Stimulated activated effector memory CD8-positive, alpha-beta T cell treated with anti-CD3 and anti-CD28 coated beads, Interleukin-12 subunit alpha, Interleukin-12 subunit beta, amount 100 ng/mL, for 72 hours (primary cell): ENCODE measurements around the gene ABLIM2.

Experiments
- ATAC-seq: fragments of 150-1000 bp; cut with Tn5 transposase; 2 replicates; pipeline ENCODE4 v1.10.0; 2021
- DNase-seq, 2 donors: peaks; one replicate each; pipeline ENCODE4 v3.0.0; 2021 to 2022; ENCODE audit warnings: low spot score in 2 of 2
- H3K27ac Mint-ChIP-seq: one replicate; pipeline ENCODE4 v1.8.0; 2022; ENCODE audit warnings: mild to moderate bottlenecking, mixed read lengths
- H3K36me3 Mint-ChIP-seq: one replicate; pipeline ENCODE4 v1.8.0; 2022; ENCODE audit warnings: mild to moderate bottlenecking, mixed read lengths
- H3K4me1 Mint-ChIP-seq: one replicate; pipeline ENCODE4 v1.8.0; 2022; ENCODE audit warnings: mixed read lengths
- H3K4me3 Mint-ChIP-seq: one replicate; pipeline ENCODE4 v1.8.0; 2022; ENCODE audit warnings: mild to moderate bottlenecking, mixed read lengths
- H3K9me3 Mint-ChIP-seq: one replicate; pipeline ENCODE4 v1.8.0; 2022; ENCODE audit warnings: mixed read lengths

The ABLIM2 gene

GRCh38 chr4:8035371-8035780 lies 123.2 kb downstream of the ABLIM2 start:
- Mint-ChIP-seq H3K4me3 (no peak overlapping the region), H3K27ac (peak overlapping the region; percentile 4), H3K36me3 (no peaks in the 10 kb centered on the region), H3K4me1 (peaks cover 23% of the 10 kb centered on the region), H3K9me3 (no peaks in the 10 kb centered on the region)
- DNase-seq (no peak), ATAC-seq (peak; percentile 25)

DNA sequence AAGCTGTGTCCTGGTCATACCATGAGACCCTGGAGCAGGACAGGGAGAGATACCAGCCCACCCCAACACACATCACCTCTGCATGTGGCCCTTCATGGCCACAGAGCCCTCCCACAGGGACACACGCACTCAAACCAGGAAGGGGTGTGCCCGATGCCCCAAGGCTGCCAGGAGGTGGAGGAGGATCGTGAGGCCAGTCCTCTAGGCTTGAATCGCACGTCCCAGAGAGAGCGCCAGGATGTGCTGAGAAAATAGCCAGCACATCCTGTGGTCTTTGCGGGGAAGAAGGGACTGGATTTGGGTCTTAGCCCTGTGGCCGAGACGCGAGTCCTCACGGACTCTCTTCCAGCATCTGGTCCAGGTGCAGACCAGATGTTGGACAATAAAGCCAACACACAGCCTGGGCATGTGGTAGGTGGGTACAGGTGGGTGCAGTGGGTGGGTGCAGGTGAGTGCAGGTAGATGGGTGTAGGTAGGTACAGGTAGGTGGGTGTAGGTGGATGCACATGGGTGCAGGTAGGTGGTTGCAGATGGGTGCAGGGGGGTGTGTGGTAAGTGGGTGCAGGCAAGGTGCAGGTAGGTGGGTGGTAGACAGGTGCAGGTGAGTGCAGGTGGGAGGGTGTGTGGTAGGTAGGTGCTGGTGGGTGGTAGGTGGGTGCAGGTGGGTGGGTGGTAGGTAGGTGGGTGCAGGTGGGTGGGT lies 124.6 kb downstream of the ABLIM2 start:
- ATAC-seq (no peak), DNase-seq (no peak)
- Mint-ChIP-seq H3K9me3 (no peaks in the 10 kb centered on the region), H3K4me3 (no peak overlapping the region), H3K4me1 (peaks cover 23% of the 10 kb centered on the region), H3K27ac (no peak overlapping the region), H3K36me3 (no peaks in the 10 kb centered on the region)

DNA sequence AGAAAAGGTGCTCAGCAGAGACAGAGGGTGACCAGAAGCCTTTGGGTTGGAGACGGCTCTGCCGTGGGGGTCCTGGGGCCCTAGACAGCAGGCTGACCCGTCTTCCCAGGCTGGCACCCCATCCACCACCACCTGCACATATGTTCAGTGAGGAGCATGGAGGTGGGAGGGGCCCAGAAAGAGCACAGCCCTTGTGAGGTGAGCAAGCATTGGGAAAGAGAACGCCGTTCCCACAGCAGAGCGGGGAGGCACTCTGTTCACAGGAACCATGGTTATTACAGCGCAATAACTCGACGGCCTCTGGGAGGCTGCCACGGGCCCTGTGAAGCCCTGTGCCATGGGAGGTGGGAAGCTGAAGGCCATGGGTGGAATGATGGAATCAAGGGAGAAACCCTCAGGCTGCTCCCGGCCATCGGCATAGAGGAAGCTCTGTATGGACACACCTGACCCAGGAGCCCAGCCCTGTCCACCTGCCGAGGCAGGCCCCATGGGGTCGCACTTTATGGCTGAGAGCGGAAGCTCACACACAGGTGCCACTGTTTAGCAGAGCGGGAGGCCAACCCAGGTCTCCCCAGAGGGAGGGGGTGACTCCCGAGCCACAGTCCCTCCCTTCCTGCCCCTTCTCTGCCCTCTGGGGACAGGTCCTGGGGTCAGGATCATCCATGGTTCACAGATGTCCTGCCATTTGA lies 125.4 kb downstream of the ABLIM2 start:
- no peak overlapping the region for H3K4me3 Mint-ChIP-seq
- peaks cover 23% of the 10 kb centered on the region for H3K4me1 Mint-ChIP-seq
- no peaks in the 10 kb centered on the region for H3K9me3 Mint-ChIP-seq
- DNase-seq, result no peak
- H3K27ac Mint-ChIP-seq, result no peak overlapping the region
- no peak for ATAC-seq
- no peaks in the 10 kb centered on the region for H3K36me3 Mint-ChIP-seq

GRCh38 chr4:8032381-8032780 lies 126.2 kb downstream of the ABLIM2 start:
- no peak for ATAC-seq
- Mint-ChIP-seq H3K27ac (peak overlapping the region; percentile 45), H3K36me3 (no peaks in the 10 kb centered on the region), H3K4me3 (no peak overlapping the region), H3K9me3 (no peaks in the 10 kb centered on the region), H3K4me1 (peaks cover 15% of the 10 kb centered on the region)
- DNase-seq, result no peak

GRCh38 chr4:8030121-8030781 lies 128.4 kb downstream of the ABLIM2 start:
- H3K36me3 Mint-ChIP-seq, result no peaks in the 10 kb centered on the region
- ATAC-seq (no peak), DNase-seq (no peak)
- no peaks in the 10 kb centered on the region for H3K9me3 Mint-ChIP-seq
- no peak overlapping the region for H3K27ac Mint-ChIP-seq
- no peak overlapping the region for H3K4me3 Mint-ChIP-seq
- H3K4me1 Mint-ChIP-seq, result peaks cover 4% of the 10 kb centered on the region

DNA sequence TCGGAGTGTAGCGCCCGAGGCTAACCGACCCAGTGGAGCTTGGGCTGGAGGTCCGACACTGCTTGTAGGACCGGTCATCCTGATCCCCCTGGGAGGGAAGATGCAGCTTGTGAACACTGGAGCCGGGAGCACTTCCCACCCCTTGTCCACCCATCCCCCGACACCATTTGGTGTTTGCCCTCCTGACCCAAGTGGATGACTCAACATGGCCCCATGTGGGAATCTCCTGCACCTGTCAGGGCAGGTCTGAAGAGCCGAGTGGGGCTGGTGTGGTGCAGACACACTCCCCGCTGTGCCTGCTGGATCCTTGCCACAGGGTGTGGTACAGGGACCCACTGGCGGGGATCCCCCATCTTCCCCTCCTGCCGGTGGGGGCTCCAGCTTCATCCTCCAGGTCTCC lies 128.9 kb downstream of the ABLIM2 start:
- Mint-ChIP-seq H3K27ac (no peak overlapping the region), H3K4me3 (no peak overlapping the region), H3K4me1 (no peaks in the 10 kb centered on the region), H3K36me3 (no peaks in the 10 kb centered on the region), H3K9me3 (no peaks in the 10 kb centered on the region)
- DNase-seq (no peak), ATAC-seq (no peak)

GRCh38 chr4:8028884-8029568 lies 129.6 kb downstream of the ABLIM2 start:
- ATAC-seq (no peak), DNase-seq (no peak)
- Mint-ChIP-seq H3K4me3 (no peak overlapping the region), H3K27ac (no peak overlapping the region), H3K4me1 (no peaks in the 10 kb centered on the region), H3K36me3 (no peaks in the 10 kb centered on the region), H3K9me3 (no peaks in the 10 kb centered on the region)

GRCh38 chr4:8028368-8028767 lies 130.2 kb downstream of the ABLIM2 start:
- Mint-ChIP-seq H3K9me3 (no peaks in the 10 kb centered on the region), H3K27ac (no peak overlapping the region)
- ATAC-seq, result no peak

GRCh38 chr4:8026453-8026852 lies 132.2 kb downstream of the ABLIM2 start:
- H3K9me3 Mint-ChIP-seq, result no peaks in the 10 kb centered on the region
- DNase-seq (no peak), ATAC-seq (no peak)
- no peak overlapping the region for H3K4me3 Mint-ChIP-seq
- H3K27ac Mint-ChIP-seq, result no peak overlapping the region
- no peaks in the 10 kb centered on the region for H3K4me1 Mint-ChIP-seq
- H3K36me3 Mint-ChIP-seq, result no peaks in the 10 kb centered on the region

More at GRCh38 chr4:8028368-8028767, 130.2 kb downstream of the ABLIM2 start:
- Mint-ChIP-seq H3K4me3 (no peak overlapping the region), H3K36me3 (no peaks in the 10 kb centered on the region), H3K4me1 (no peaks in the 10 kb centered on the region)
- no peak for DNase-seq

GRCh38 chr4:8025668-8026067 lies 132.9 kb downstream of the ABLIM2 start:
- H3K36me3 Mint-ChIP-seq, result no peaks in the 10 kb centered on the region
- DNase-seq (no peak), ATAC-seq (no peak)
- no peaks in the 10 kb centered on the region for H3K9me3 Mint-ChIP-seq
- H3K27ac Mint-ChIP-seq, result no peak overlapping the region
- H3K4me3 Mint-ChIP-seq, result no peak overlapping the region
- H3K4me1 Mint-ChIP-seq, result no peaks in the 10 kb centered on the region

DNA sequence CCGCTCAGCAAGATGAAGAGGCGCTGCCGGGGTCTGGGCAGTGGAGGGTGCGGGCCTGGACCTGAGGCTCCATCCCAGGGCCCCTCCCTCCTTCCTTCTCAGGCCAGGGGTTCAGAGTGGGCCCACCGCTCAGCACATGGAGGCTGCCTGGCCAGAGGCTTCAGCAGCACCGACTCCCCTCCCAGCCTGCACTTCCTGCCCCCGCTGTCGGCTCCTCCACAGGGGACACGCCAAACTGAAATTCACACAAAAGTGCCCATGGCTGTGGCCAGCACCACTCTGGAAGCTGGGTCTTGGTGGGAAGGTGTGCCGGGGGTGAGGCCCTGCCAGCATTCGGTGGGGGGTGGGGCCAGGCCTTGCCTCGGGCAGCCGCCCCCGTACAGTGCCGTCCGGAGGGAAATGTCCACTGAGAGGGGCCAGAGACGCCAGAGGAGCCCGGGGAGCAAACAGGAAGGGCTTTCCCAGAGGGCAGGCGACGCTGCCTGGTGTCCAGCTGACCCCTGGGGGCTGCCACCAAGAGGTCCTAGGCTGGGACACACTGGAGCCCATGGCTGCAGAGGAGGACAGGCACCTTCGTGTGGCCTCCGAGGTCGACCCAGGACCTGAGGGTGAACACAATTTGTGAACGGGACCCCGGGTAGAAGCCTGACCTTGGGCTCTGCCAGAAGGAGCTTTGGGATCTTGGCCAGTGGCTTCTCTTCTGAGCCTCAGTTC lies 134.4 kb downstream of the ABLIM2 start:
- no peak for DNase-seq
- ATAC-seq, result no peak
- Mint-ChIP-seq H3K36me3 (no peaks in the 10 kb centered on the region), H3K4me1 (no peaks in the 10 kb centered on the region), H3K9me3 (no peaks in the 10 kb centered on the region), H3K27ac (no peak overlapping the region), H3K4me3 (no peak overlapping the region)

GRCh38 chr4:8023696-8024033 lies 134.9 kb downstream of the ABLIM2 start:
- Mint-ChIP-seq H3K9me3 (no peaks in the 10 kb centered on the region), H3K4me3 (no peak overlapping the region), H3K36me3 (no peaks in the 10 kb centered on the region), H3K27ac (no peak overlapping the region), H3K4me1 (no peaks in the 10 kb centered on the region)
- no peak for ATAC-seq
- DNase-seq, result no peak

DNA sequence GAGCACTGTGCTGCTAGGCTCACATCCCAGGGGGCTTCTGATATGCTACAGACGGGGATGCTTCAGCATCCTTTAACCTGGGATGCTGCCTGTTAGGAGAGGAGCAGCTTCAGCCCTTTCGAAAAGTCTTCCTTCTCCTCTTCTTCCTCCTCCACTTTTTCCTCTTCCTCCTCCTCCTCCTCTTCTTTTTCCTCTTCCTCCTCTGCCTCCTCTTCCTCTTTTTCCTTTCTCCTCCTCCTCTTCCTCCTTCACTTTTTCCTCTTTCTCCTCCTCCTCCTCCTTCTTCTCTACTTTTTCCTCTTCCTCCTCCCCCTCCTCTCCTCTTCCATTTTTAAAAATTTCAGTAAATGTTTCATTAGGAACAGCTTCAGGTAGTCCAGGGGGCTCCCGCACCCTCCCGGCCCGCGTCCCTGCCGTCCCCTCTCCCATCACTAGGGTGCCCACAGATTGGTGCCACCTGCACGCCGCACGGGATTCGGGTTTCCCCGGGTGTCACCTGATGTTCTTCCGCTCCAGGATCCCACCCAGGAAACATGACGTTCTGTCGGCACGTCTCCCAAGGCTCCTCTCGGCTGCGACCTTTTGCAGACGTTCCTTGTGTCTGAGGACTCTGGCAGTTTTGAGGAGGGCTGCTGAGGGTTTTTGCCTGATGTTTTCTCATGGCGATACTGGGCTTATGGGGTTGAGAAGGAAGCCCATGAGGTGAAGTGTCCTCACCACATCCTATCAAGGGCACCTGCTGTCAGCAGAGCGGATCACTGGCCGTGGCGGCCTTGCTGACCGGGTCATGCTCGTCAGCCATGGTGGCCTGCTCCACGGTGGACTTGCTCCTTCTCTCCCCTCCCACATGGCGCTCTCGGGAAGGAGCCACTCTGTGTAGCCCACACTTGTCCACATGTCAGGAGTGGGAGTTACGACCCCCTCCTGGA lies 135.6 kb downstream of the ABLIM2 start:
- no peaks in the 10 kb centered on the region for H3K9me3 Mint-ChIP-seq
- no peak for ATAC-seq
- no peaks in the 10 kb centered on the region for H3K36me3 Mint-ChIP-seq
- DNase-seq, result no peak
- no peaks in the 10 kb centered on the region for H3K4me1 Mint-ChIP-seq
- no peak overlapping the region for H3K4me3 Mint-ChIP-seq
- no peak overlapping the region for H3K27ac Mint-ChIP-seq

GRCh38 chr4:8021796-8022195 lies 136.8 kb downstream of the ABLIM2 start:
- H3K4me3 Mint-ChIP-seq, result no peak overlapping the region
- H3K9me3 Mint-ChIP-seq, result no peaks in the 10 kb centered on the region
- no peak overlapping the region for H3K27ac Mint-ChIP-seq
- H3K4me1 Mint-ChIP-seq, result no peaks in the 10 kb centered on the region
- H3K36me3 Mint-ChIP-seq, result no peaks in the 10 kb centered on the region
- ATAC-seq (no peak), DNase-seq (no peak)
